ENCODE measurements around the gene ACAD10.

ACAD10 gene

DNA sequence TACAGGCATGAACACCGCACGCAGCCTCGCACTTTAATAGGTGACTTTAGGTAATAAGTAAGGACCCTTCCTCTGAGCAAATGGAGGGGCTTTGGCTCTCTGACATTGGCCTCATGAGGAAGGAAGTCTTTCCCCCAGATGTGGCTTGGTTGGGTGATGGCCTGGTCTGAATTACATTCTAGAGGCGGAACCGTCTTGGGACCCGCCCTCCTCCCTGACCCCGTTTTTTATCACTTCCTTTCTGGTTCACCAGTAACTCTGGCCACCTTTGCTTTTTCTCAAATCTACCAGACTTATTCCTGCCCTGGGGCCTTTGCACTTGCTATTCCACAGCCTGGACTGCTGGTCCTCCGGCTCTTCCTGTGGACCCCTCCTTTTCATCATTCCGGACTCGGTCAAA is 94.3 kb downstream of the ACAD10 start:
- no peak for DNase-seq

DNA sequence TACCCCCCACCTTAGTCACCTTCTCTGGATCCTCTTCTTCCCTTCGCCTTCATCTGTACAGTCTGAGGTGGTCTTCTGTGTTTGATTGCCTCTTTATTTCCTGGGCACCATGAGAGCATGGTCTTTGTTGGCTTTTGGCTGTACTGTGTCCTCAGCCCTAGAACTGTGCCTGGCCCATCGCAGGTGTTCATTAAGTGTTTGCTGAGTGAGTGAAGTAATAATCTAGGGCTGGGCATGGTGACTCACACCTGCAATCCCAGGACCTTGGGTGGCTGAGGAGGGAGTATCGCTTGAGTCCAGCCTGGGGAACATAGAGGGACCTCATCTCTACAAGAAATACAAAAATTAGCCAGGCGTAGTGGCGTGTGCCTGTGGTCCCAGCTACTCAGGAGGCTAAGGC is 94.8 kb downstream of the ACAD10 start:
- no peak for DNase-seq

DNA sequence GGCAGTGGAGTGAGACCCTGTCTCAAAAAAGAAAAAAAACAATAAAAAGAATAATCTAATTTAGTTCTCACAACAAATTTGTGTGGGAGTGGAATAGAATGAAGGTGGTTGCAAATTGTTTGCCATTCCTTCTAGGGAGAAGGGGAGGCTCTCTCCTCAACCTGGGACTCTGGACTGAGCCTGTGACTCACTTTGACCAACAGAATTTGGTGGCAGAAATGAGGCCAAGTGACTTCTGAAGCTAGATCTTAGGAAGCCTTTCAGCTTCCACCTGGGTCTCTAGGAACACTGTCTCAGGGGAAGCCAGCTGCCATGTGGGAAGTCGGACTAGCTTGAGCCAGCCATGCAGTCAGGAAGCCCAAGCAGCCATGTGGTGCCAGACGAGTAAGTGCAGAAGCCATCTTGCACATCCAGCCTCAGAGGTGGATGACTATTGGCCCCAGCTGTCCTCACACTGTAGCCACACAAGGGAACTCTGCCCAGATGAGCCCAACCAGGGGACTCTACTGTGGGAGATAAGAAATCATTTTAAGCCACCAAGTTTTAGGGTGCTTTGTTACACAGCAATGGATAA is 95.3 kb downstream of the ACAD10 start:
- no peak for DNase-seq

DNA sequence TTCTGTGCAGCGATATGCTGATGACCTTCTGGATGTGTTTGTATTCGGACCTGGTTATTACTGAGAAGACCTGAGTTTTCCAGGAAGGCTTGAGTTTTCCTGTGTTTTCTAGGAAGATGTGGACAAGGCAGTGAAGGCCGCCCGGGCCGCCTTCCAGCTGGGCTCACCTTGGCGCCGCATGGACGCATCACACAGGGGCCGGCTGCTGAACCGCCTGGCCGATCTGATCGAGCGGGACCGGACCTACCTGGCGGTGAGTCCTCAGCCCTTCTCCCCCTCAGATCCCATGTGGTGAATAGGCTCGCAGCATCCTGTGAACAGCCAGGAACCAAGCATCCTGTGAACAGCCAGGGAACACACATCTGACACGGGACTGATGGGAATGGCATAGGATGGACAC is 97.2 kb downstream of the ACAD10 start:
- no peak for DNase-seq

DNA sequence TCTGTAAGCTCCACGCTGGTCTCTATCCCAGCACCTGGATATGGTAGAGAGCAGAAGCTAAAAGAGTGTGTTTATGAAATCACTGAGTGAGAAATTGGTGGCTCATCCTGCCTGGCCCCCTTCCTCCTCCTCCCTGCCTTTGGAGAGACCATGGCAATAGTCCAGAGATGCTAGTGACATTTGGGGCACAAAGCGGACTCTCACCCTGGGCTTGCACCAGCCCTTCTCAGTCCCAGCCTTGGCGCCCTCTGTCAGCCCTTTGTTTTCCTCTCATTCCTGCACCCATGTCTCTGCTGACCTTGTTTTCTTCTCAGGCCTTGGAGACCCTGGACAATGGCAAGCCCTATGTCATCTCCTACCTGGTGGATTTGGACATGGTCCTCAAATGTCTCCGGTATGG is 99.1 kb downstream of the ACAD10 start:
- no peak for DNase-seq

DNA sequence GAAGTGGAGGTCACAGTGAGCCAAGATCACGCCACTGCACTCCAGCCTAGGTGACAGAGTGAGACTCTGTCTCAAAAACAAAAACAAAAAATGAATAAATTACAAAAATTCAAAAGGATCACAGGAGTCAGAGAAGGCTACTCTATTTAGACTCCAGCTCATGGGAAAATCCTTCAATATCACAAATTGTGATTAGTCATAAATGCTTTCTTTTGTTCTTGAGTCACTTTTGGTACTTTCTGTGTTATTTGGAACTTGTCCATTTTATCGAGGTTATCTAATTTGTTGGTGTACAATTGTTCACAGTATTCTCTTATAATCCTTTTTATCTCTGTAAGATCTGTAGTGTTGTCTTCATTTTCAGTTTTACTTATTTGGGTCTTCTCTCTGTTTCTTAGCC is 99.8 kb downstream of the ACAD10 start:
- DNase-seq, result no peak

DNA sequence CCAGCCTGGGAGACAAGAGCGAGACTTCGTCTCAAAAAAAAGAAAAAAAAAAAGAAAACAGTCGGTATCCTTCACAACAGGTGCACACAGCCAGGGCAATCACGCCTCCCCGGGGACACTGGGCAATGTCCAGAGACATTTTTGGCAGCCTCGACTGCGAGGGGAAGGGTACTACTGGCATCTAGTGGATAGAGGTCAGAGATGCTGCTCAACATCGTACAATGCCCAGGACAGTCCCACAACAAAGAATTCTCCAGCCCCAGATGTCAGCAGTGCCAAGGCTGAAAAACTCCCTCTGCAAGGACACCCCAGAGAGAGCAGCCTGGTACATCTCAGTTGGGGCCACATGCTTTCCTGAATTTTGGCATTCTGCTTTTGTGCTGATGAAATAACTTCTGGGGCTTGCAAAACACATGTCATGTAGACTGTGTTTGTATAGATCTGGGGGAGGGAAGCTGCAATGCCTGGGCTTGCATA is 102.4 kb downstream of the ACAD10 start:
- no peak for DNase-seq

DNA sequence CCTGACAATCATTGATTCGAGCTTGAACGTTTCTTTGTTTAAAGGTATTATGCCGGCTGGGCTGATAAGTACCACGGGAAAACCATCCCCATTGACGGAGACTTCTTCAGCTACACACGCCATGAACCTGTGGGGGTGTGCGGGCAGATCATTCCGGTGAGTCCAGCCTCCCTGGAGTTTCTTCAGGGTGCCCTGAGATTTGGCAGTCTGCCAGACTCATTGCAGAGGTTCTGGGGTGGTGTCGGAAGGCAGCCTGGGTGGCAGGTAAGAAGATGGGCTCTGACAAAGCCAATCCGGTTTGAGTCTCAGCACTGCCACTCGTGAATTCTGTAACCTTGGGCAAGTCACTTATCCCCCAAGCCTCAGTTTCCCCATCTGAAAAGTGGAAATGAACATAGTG is 103.9 kb downstream of the ACAD10 start:
- DNase-seq, result no peak

DNA sequence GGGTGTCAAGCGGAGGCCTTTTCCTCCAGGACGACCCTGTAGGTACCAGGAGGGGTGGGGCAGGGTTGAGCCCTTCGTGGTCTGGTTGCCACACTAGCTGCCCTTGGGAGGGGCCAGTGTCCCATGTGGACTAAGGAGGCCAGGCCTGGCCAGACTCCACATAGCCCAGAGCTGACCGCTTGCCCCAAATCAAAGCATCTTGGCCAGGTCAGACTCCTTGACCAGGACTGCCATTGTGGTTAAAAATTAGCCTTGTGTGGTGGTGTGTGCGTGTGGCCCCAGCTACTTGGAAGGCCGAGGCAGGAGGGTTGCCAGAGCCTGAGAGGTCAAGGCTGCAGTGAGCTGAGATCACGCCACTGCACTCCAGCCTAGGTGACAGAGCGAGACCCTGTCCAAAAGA is 105.7 kb downstream of the ACAD10 start:
- DNase-seq, result no peak

DNA sequence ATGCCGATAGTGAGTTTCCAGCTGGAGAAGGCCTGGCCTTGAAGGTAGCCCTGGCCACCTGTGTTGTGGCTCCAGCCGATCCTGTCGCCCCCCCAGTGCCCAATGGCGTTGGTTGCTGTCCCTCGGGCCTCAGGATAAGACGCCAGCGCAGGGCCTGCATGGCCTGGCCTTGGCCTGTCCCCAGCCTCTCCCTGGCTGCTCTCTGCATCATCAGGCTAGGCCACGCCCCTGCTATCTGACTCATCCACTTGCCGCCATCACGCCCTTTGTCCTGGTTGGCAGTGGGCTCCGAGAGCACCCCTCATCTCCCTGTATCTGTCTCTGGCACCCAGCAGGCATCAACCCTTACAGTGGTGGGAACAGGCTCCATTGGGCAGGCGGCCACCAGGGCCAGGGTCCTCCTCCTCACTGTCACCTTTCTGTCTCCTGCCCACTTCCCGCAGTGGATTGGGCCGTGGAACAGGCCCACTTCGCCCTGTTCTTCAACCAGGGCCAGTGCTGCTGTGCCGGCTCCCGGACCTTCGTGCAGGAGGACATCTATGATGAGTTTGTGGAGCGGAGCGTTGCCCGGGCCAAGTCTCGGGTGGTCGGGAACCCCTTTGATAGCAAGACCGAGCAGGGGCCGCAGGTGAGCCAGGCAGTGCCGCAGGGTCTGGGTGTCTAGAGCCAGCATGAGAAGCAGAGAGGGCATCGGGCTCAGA is 106.5 kb downstream of the ACAD10 start:
- DNase-seq, result no peak

DNA sequence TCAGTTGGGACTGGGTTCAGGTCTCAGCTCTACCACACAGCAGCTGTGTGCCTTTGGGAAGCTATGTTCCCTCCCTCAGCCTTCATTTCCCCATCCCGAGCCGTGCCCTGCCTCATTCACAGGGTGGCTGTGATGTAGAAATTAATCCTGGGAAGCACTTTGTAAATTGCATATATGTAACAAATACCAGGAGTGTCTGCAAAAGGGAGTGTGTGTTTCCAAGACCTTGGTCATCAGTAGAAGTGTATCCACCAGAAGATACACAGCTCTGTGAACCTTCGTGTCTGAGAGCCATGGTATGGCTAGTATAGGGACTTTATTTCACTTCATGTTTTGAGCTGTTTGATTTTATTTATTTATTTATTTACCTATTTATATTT is 107.0 kb downstream of the ACAD10 start:
- DNase-seq, result no peak

DNA sequence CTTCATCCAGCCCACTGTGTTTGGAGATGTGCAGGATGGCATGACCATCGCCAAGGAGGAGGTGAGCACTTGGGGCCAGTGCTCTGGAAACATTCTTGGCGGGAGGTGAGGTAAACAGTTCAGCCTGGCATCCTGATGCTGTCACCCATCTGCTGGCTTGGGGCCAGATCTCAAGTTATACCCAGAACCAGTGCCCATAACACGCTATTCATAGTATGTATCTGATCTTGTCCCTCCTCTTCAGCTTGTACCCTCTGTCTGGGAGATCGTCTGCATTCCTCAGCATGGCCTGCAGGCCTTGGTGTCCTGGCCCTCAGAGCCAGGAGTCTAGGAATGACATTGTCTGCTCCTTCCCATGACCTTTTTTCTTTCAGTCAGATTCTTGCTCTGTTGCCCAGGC is 112.3 kb downstream of the ACAD10 start:
- DNase-seq, result no peak

DNA sequence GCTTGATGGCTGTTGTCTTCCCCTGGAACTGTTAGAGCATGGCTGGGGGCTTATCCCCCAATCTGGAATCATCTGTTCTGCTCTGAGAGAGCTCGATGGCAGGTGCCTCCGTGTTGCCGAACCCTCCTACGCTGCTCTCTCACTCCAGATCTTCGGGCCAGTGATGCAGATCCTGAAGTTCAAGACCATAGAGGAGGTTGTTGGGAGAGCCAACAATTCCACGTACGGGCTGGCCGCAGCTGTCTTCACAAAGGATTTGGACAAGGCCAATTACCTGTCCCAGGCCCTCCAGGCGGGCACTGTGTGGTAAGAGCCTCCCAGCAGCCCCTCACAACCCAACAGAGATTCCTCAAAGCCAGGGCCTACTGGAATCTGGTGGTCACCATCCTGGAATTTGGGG is 113.9 kb downstream of the ACAD10 start:
- no peak for DNase-seq

DNA sequence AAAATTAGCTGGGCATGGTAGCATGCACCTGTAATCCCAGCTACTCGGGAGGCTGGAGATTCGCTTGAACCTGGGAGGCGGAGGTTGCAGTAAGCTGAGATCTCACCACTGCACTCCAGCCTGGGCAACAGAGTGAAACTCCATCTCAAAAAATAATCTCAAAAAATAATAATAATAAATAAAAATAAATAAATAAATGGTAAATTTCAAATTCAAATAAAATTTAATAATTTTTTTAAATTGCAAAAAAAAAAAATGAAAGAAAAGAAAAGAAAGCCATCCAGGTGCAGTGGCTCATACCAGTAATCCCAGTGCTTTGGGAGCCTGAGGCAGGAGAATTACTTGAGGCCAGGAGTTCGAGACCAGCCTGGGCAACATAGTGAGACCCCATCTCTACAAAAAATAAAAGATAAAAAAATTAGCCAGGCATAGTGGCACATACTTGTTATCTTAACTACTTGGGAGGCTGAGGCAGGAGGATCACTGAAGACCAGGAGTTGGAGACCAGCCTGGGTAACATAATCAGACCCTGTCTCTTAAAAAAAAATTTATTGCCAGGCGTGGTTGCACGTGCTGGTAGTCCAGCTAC is 117.3 kb downstream of the ACAD10 start:
- DNase-seq, result no peak

DNA sequence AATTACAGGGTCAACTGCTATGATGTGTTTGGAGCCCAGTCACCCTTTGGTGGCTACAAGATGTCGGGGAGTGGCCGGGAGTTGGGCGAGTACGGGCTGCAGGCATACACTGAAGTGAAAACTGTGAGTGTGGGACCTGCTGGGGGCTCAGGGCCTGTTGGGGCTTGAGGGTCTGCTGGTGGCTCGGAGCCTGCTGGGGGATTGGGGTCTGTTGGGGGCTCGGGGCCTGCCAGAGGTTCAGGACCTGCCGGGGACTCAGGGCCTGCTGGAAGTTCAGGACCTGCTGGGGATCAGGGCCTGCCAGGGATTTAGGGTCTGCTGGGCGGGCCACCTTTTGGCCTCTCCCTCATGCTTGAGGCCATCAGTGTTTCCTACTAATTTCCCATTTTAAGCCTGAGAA is 118.0 kb downstream of the ACAD10 start:
- DNase-seq, result no peak

DNA sequence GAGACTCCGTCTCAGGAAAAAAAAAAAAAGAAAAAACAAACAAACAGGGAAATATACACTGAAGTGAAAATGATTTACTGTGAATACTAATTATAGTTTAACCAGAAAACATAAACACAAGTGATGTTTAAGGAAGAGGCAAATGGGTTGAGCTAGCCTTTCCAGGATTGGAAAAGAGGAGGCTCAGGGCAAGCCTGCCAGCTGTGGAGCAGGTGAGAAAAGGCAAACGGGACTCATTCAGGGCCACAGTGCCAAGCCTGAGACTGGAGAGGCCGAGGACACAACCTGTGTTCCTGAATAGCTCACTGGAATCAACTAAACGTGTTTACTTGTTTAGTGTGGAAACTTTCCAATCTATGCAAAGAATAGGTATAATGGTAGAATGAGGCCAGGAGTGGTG is 120.5 kb downstream of the ACAD10 start:
- no peak for DNase-seq
